Left ventricle myocardium inferior (tissue), 1 donor: ENCODE results near the gene TBL1X. TPM values are rescaled to one million over a fixed set of nuclear protein-coding genes. Genes with fewer than 3 reads are reported as not detected.

Experiments
- DNase-seq: peaks from one replicate; pipeline ENCODE4 v3.0.0-alpha.2; 2020
- H3K27ac ChIP-seq: fragments of 200-600 bp; replicated peaks from 2 replicates; pipeline ENCODE4 v1.8.0; 2021
- H3K27me3 ChIP-seq: fragments of 200-600 bp; 2 replicates; pipeline ENCODE4 v1.8.0; 2021; ENCODE audit warnings: low read depth
- H3K36me3 ChIP-seq: fragments of 200-600 bp; 2 replicates; pipeline ENCODE4 v1.8.0; 2021
- H3K4me1 ChIP-seq: fragments of 200-600 bp; 2 replicates; pipeline ENCODE4 v1.8.0; 2021
- H3K4me3 ChIP-seq: fragments of 200-600 bp; 2 replicates; pipeline ENCODE4 v1.8.0; 2021; ENCODE audit warnings: mild to moderate bottlenecking, moderate library complexity
- H3K9me3 ChIP-seq: fragments of 200-600 bp; replicated peaks from 2 replicates; pipeline ENCODE4 v1.8.0; 2021
- CTCF ChIP-seq: fragments of 200-600 bp; IDR thresholded peaks from 2 replicates; pipeline ENCODE4 v1.8.0; 2021; ENCODE audit warnings: antibody characterized with exemption, mild to moderate bottlenecking, borderline replicate concordance
- intact Hi-C: fragments of 100-400 bp; cut with micrococcal nuclease; formaldehyde crosslinking; loops from one replicate; pipeline ENCODE4 v1.11.0; 2022
- total RNA-seq: library from RNA; stranded (reverse); fragmentation: NEBNext Ultra II Directional; extraction: Animal tissue kit (Norgen Biotek cat#: 25700); gene quantifications from one replicate; pipeline ENCODE4 v1.2.1, GENCODE V29; 2021
- donor health status: DM: no; HTN: yes; CAD: no; lungs with severe emphysema.

The TBL1X gene
- total RNA-seq, 1 donor from 2014 or later, result 9.4 TPM

GRCh38 chrX:9627922-9628321 lies 163.1 kb downstream of the TBL1X start:
- Histone ChIP-seq H3K27ac (no peak overlapping the region), H3K4me1 (peaks cover 16% of the 10 kb centered on the region), H3K27me3 (no peaks in the 10 kb centered on the region), H3K9me3 (no peaks in the 10 kb centered on the region), H3K36me3 (no peaks in the 10 kb centered on the region), H3K4me3 (no peak overlapping the region)
- intact Hi-C loops, result no loop called here
- TF ChIP-seq CTCF, result no peak
- DNase-seq, result no peak

GRCh38 chrX:9628779-9629493 lies 164.1 kb downstream of the TBL1X start:
- intact Hi-C loops, result no loop called here
- Histone ChIP-seq H3K4me1 (peaks cover 16% of the 10 kb centered on the region), H3K36me3 (no peaks in the 10 kb centered on the region), H3K27me3 (no peaks in the 10 kb centered on the region), H3K4me3 (no peak overlapping the region), H3K27ac (no peak overlapping the region), H3K9me3 (no peaks in the 10 kb centered on the region)
- no peak for DNase-seq
- no peak for TF ChIP-seq CTCF

- H3K4me1 ChIP-seq, result no peaks in the 10 kb centered on the region
- H3K27ac ChIP-seq, result no peak overlapping the region
- intact Hi-C loops, result no loop called here
- TF ChIP-seq CTCF, result no peak
- no peaks in the 10 kb centered on the region for H3K9me3 ChIP-seq
- H3K27me3 ChIP-seq, result no peaks in the 10 kb centered on the region
- H3K4me3 ChIP-seq, result no peak overlapping the region
- no peak for DNase-seq
- H3K36me3 ChIP-seq, result no peaks in the 10 kb centered on the region
Measured at GRCh38 chrX:9634551-9634950, 169.7 kb downstream of the TBL1X start.

GRCh38 chrX:9635368-9635767 lies 170.5 kb downstream of the TBL1X start:
- H3K4me3 ChIP-seq, result no peak overlapping the region
- no peaks in the 10 kb centered on the region for H3K27me3 ChIP-seq
- H3K36me3 ChIP-seq, result no peaks in the 10 kb centered on the region
- intact Hi-C loops, result no loop called here
- H3K4me1 ChIP-seq, result no peaks in the 10 kb centered on the region
- no peaks in the 10 kb centered on the region for H3K9me3 ChIP-seq
- H3K27ac ChIP-seq, result no peak overlapping the region
- peak; percentile 36 for DNase-seq
- no peak for TF ChIP-seq CTCF

- intact Hi-C loops, result no loop called here
- TF ChIP-seq CTCF, result no peak
- H3K36me3 ChIP-seq, result no peaks in the 10 kb centered on the region
- H3K4me3 ChIP-seq, result no peak overlapping the region
- H3K27ac ChIP-seq, result no peak overlapping the region
- DNase-seq, result no peak
- no peaks in the 10 kb centered on the region for H3K9me3 ChIP-seq
- no peaks in the 10 kb centered on the region for H3K27me3 ChIP-seq
- no peaks in the 10 kb centered on the region for H3K4me1 ChIP-seq
Measured at GRCh38 chrX:9635803-9636202, 170.9 kb downstream of the TBL1X start.
